Measurements from ENCODE around the gene HPN. TPM values are rescaled to one million over a fixed set of nuclear protein-coding genes. Genes with fewer than 3 reads are reported as not detected.

The HPN gene
- total and polyA plus RNA-seq, 2 of the 13 experiments (the other 11 are each of a cell fraction or from before 2014, with no cell fraction given): 46.7 to 261 TPM

GRCh38 chr19:35046461-35046860, 4.9 kb downstream of the HPN start:
- DNase-seq (ENCODE audit: low spot score) (no peak), ATAC-seq (no peak), FAIRE-seq (no peak)
- in situ Hi-C loops (cut with HindIII; ENCODE audit: extremely low pct_ligation_motif_present, low pct_unique_long_range_greater_than_20kb): no loop called here
- BruUV-seq (replicated peaks): no TSS peak
- POLR2A ChIA-PET: interaction anchor here (0.6 kb wide), 1 partner anchor 217 kb away, joined by 5 read pairs; no protein-coding TSS in a partner anchor
- Histone ChIP-seq H3K9me3 (ENCODE audit: low read length) (no peaks in the 10 kb centered on the region), H3K36me3 (replicated peaks in 1 of 2; ENCODE audit: control insufficient read depth in 1 of 2, insufficient read depth in 2 of 2, low read length in 2 of 2) (peaks cover 18 to 35% of the 10 kb centered on the region in 2 experiments), H4K20me1 (ENCODE audit: insufficient read depth, low read length) (peaks cover 67% of the 10 kb centered on the region), H2AFZ (ENCODE audit: low read length) (no peak overlapping the region), H3K4me2 (ENCODE audit: low read depth, low read length) (no peak overlapping the region), H3K4me3 (replicated peaks in 1 of 3; ENCODE audit: insufficient read depth in 1 of 3, low read depth in 2 of 3, low read length in 3 of 3) (no peak overlapping the region), H3K79me2 (ENCODE audit: insufficient read depth, low read length) (peaks cover 57% of the 10 kb centered on the region), H3K27ac (ENCODE audit: extremely low read length, insufficient read depth, low read length) (no peak overlapping the region), H3K4me1 (ENCODE audit: insufficient read depth, low read length) (peaks cover 50% of the 10 kb centered on the region), H3K9ac (ENCODE audit: insufficient read depth, low read depth, low read length) (no peak overlapping the region), H3K27me3 (ENCODE audit: control insufficient read depth in 1 of 2, insufficient read depth in 2 of 2, low read length in 2 of 2) (no peaks in the 10 kb centered on the region)
- CTCF ChIA-PET (ENCODE audit: low intra/inter-chr PET ratio, low total read pairs): no interaction called here
- 93% methylated on average over 3 of the region's 5 CpGs for WGBS (ENCODE audit: low lambda C conversion rate)
- intact Hi-C loops (cut with micrococcal nuclease; ENCODE audit: unreplicated experiment): no loop called here
- TF ChIP-seq ZNF781 (CRISPR knock-in tag; IDR thresholded peaks at IDR 0.05; ENCODE audit: borderline replicate concordance, not compliant biosample characterization) (no peak), RBFOX2 (IDR thresholded peaks at IDR 0.05; ENCODE audit: low read depth, low read length) (peak; percentile 44; the same call in 1 of the 2 replicates), HNRNPL (IDR thresholded peaks at IDR 0.05; ENCODE audit: low read depth, low read length) (0 out of 2 replicates have a peak, but pooled peaks have one; percentile 8)

- Histone ChIP-seq H3K27me3 (ENCODE audit: control insufficient read depth in 1 of 2, insufficient read depth in 2 of 2, low read length in 2 of 2) (no peaks in the 10 kb centered on the region), H2AFZ (ENCODE audit: low read length) (no peak overlapping the region), H4K20me1 (ENCODE audit: insufficient read depth, low read length) (peaks cover 61% of the 10 kb centered on the region), H3K79me2 (ENCODE audit: insufficient read depth, low read length) (peaks cover 34% of the 10 kb centered on the region), H3K9ac (ENCODE audit: insufficient read depth, low read depth, low read length) (no peak overlapping the region), H3K36me3 (replicated peaks in 1 of 2; ENCODE audit: control insufficient read depth in 1 of 2, insufficient read depth in 2 of 2, low read length in 2 of 2) (peaks cover 23 to 47% of the 10 kb centered on the region in 2 experiments), H3K4me3 (replicated peaks in 1 of 3; ENCODE audit: insufficient read depth in 1 of 3, low read depth in 2 of 3, low read length in 3 of 3) (no peak overlapping the region), H3K4me2 (ENCODE audit: low read depth, low read length) (no peak overlapping the region), H3K27ac (ENCODE audit: extremely low read length, insufficient read depth, low read length) (no peak overlapping the region), H3K4me1 (ENCODE audit: insufficient read depth, low read length) (peaks cover 34% of the 10 kb centered on the region), H3K9me3 (ENCODE audit: low read length) (no peaks in the 10 kb centered on the region)
- FAIRE-seq (no peak), ATAC-seq (no peak; the same call in 2 of the 3 replicates), DNase-seq (ENCODE audit: low spot score) (no peak)
- CTCF ChIA-PET (ENCODE audit: low intra/inter-chr PET ratio, low total read pairs): no interaction called here
- in situ Hi-C loops (cut with HindIII; ENCODE audit: extremely low pct_ligation_motif_present, low pct_unique_long_range_greater_than_20kb) (no loop called here), intact Hi-C loops (cut with micrococcal nuclease; ENCODE audit: unreplicated experiment) (no loop called here)
- WGBS (ENCODE audit: low lambda C conversion rate): 100% methylated on average over 3 of the region's 12 CpGs
- POLR2A ChIA-PET: no interaction called here
- BruUV-seq (replicated peaks): no TSS peak
- TF ChIP-seq MAX (IDR thresholded peaks at IDR 0.05) (no peak), TERF1 (CRISPR knock-in tag; IDR thresholded peaks at IDR 0.05) (no peak), GATA4 (IDR thresholded peaks at IDR 0.05; ENCODE audit: borderline replicate concordance, low read depth) (no peak), ZNF792 (CRISPR knock-in tag; IDR thresholded peaks at IDR 0.05) (no peak), ZNF557 (CRISPR knock-in tag; IDR thresholded peaks at IDR 0.05) (no peak), ARNTL (CRISPR knock-in tag; IDR thresholded peaks at IDR 0.05) (no peak), NFYC (CRISPR knock-in tag; IDR thresholded peaks at IDR 0.05) (no peak), RFX3 (CRISPR knock-in tag; IDR thresholded peaks at IDR 0.05) (no peak), RNF2 (conservative IDR thresholded peaks at IDR 0.05; ENCODE audit: low read depth) (no peak), TIGD3 (CRISPR knock-in tag; IDR thresholded peaks at IDR 0.05; ENCODE audit: borderline replicate concordance) (no peak), PAF1 (CRISPR knock-in tag; IDR thresholded peaks at IDR 0.05) (no peak), ZNF891 (CRISPR knock-in tag; IDR thresholded peaks at IDR 0.05) (no peak), ZNF605 (CRISPR knock-in tag; IDR thresholded peaks at IDR 0.05) (no peak), ZNF326 (CRISPR knock-in tag; IDR thresholded peaks at IDR 0.05; ENCODE audit: borderline replicate concordance) (no peak)
- TF ChIP-seq, protein P1, sequence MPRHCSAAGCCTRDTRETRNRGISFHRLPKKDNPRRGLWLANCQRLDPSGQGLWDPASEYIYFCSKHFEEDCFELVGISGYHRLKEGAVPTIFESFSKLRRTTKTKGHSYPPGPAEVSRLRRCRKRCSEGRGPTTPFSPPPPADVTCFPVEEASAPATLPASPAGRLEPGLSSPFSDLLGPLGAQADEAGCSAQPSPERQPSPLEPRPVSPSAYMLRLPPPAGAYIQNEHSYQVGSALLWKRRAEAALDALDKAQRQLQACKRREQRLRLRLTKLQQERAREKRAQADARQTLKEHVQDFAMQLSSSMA (CRISPR knock-in tag; IDR thresholded peaks at IDR 0.05): no peak
Measured at GRCh38 chr19:35048911-35049411, 7.4 kb downstream of the HPN start.
